Erythroblast (primary cell): ENCODE results near the gene SETMAR.

ENCODE experiments used
- GATA1 ChIP-seq: IDR thresholded peaks from 2 replicates; pipeline ENCODE4 v1.6.1; 2011; ENCODE audit warnings: low read depth, mild to moderate bottlenecking, control low read depth, low read length, moderate library complexity
- POLR2A ChIP-seq: IDR thresholded peaks from 2 replicates; pipeline ENCODE4 v1.6.1; 2011; ENCODE audit warnings: mild to moderate bottlenecking, low read length

- TF ChIP-seq POLR2A (no peak), GATA1 (no peak)
Observed at GRCh38 chr3:4340077-4340410, 36.9 kb downstream of the SETMAR start.
